Thyroid gland (tissue), 4 donors: ENCODE data around the gene CHI3L1.

Source experiments
- POLR2A ChIP-seq, 2 donors: fragments of 450-650 bp; IDR thresholded peaks; one replicate each; pipeline ENCODE4 v1.6.1; 2017; ENCODE audit warnings: antibody characterized with exemption in 2 of 2, mild to moderate bottlenecking in 2 of 2, moderate library complexity in 1 of 2
- TF ChIP-seq, protein P1 (sequence below), 6 experiments: fragments of 200-600 bp in 3 of 6; fragments of 450-650 bp in 3 of 6; sonication (generic) in 3 of 6; IDR thresholded peaks; one replicate each; pipeline ENCODE4 v1.5.1; 2016 to 2019; ENCODE audit warnings: antibody characterized with exemption in 6 of 6, mild to moderate bottlenecking in 2 of 6, inconsistent platforms in 1 of 6, moderate library complexity in 1 of 6

DNA sequence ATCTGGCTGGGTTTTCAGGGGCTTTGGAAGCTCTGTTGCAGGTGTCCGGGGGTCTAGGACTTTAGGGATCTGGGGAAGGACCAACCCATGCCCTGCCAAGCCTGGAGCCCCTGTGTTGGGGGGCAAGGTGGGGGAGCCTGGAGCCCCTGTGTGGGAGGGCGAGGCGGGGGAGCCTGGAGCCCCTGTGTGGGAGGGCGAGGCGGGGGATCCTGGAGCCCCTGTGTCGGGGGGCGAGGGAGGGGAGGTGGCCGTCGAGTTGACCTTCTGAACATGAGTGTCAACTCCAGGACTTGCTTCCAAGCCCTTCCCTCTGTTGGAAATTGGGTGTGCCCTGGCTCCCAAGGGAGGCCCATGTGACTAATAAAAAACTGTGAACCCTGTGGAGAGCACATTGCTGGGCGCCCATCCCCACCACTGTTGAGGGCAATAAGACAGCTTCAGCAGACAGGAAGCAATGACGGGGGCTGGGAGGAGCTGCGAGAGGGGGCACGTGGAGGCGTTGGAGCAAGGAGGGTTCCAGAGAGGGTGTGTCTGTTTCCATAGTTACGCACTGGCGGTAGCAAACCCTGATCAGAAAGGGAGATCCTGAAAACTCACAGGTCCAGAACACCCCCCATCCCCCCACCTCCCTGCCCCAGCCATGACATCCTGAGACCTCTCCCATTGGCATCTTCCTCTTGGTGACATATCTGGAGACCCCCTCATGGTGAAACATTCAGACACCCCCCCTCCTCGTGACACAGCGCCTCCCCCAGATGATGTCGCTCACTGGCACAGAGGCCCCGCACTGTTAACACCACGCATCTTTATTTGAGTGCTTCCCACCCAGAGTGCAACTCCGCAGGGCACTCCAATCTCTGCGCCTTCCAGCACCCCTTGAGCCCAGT lies 19.2 kb downstream of the CHI3L1 start:
- TF ChIP-seq, protein P1, sequence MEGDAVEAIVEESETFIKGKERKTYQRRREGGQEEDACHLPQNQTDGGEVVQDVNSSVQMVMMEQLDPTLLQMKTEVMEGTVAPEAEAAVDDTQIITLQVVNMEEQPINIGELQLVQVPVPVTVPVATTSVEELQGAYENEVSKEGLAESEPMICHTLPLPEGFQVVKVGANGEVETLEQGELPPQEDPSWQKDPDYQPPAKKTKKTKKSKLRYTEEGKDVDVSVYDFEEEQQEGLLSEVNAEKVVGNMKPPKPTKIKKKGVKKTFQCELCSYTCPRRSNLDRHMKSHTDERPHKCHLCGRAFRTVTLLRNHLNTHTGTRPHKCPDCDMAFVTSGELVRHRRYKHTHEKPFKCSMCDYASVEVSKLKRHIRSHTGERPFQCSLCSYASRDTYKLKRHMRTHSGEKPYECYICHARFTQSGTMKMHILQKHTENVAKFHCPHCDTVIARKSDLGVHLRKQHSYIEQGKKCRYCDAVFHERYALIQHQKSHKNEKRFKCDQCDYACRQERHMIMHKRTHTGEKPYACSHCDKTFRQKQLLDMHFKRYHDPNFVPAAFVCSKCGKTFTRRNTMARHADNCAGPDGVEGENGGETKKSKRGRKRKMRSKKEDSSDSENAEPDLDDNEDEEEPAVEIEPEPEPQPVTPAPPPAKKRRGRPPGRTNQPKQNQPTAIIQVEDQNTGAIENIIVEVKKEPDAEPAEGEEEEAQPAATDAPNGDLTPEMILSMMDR (IDR thresholded peaks at IDR 0.05): no peak
- no peak for TF ChIP-seq POLR2A (IDR thresholded peaks at IDR 0.05)
